Effector CD8-positive, alpha-beta T cell (primary cell): ENCODE measurements around the gene TMEM125.

Experiments
- DNase-seq: peaks from one replicate; lab custom pipeline; 2025; lab: John Stamatoyannopoulos, UW

Gene TMEM125

GRCh38 chr1:43274125-43274803, 4.5 kb downstream of the TMEM125 start:
- DNase-seq: no peak

GRCh38 chr1:43274804-43275180, 5.0 kb downstream of the TMEM125 start:
- no peak for DNase-seq

- no peak for DNase-seq
These were observed 6.2 kb downstream of the TMEM125 start for GRCh38 chr1:43275826-43276620.

DNA sequence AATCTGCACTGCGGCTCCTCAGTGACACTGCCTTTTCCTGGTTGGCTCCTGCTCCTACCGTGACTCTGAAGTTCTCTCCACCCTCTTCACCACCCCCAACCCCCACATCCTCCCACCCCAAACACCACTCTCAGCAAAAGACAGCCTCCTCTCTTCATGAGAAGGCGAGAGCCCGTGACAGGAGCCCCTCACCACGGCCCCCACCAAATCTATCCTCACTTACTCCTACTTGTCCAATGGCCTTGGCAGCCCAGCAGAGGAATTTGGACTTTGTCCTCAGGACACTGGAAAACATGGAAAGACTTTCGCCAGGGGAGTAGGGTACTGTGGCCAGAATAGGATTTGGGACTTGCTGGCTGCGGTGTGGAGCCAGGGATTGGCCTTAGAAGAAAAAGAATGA, 6.9 kb downstream of the TMEM125 start:
- no peak for DNase-seq

GRCh38 chr1:43277116-43277876, 7.5 kb downstream of the TMEM125 start:
- DNase-seq: no peak

DNA sequence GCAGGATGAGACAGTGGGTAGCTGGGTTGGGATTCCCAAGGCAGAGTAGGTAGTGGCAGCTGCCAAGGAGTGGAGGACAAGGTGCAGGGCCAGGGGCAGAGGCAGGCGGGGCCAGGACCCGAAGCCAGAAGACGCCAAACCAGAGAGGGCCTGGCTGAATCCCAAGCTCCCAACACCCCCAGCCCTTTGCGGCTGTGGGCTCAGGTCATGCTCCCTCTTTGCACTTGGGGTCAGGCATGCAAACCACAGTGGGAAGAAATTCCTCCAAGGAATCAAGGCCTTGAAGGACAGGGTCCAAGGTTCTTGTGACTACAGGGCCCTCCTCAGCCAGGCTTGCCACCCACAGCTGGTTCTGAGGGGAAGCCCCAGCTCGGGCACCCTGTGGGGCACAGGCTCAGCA, 9.4 kb downstream of the TMEM125 start:
- no peak for DNase-seq

- DNase-seq: no peak
These were observed 9.9 kb downstream of the TMEM125 start for GRCh38 chr1:43279666-43280065.

GRCh38 chr1:43280692-43281091, 10.9 kb downstream of the TMEM125 start:
- DNase-seq: no peak

DNA sequence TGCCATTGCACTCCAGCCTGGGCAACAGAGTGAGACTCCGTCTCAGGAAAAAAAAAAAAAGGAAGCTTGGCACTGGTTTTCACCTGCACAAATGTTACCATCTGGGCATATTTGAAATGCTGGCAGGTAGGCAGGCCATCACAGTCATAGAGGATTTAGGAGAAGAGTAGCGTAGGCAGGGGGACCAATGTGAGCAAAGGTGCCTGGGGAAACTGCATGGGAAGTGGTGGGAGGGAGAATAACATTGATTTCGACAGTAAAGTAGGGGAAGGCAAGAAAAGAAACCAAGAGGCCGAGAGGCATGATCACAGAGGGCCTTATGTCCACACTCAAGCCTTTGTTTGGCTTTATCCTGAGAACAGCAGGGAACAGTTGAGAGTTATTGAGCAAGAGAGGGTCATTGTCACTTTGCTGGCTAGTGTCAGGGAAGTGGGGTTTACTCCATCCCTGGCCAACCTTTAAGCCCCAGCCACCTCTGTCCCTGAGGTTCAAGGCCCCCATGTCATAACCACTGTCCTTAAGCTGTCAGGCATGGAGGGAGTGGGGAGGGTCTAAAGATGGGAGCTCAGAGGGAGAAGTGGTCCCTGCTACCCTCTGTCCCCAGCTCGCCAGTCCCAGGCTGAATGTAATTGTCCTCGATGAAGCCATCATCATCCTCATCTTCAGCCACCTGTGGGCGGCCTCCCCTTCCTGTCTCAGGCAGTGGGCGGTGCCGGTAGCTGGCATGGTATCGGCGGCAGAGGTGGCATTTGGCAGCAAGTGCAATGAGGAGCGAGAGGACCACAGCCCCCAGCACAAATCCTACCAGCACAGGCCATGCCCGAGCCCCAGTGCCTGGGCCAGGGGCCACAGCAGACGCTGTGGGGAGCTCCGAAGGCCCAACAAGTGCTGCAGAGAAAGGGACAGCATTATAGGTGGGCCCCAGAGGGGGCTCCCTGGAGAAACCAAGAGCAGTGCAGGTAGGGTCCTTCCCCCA, 12.7 kb downstream of the TMEM125 start:
- DNase-seq: no peak

DNA sequence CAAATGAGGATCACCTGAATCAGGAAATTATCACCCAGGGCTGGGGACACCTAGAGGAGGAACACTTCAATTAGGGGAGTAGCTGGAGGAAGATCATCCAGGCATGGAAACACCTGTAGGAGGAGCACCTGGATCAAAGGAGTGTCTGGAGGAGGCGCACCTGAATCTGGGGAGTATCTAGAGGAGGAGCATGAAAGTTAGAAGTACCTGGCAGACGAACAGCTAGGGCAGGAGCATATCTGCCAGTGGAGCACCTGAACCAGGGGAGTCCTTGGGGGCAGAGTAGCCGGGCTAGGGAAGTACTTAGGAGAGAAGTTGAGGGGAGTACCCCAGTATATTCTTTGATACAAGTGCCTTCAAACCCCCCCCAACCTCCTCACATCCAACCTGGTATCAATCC, 14.3 kb downstream of the TMEM125 start:
- DNase-seq: no peak

GRCh38 chr1:43284546-43285110, 14.8 kb downstream of the TMEM125 start:
- no peak for DNase-seq

DNA sequence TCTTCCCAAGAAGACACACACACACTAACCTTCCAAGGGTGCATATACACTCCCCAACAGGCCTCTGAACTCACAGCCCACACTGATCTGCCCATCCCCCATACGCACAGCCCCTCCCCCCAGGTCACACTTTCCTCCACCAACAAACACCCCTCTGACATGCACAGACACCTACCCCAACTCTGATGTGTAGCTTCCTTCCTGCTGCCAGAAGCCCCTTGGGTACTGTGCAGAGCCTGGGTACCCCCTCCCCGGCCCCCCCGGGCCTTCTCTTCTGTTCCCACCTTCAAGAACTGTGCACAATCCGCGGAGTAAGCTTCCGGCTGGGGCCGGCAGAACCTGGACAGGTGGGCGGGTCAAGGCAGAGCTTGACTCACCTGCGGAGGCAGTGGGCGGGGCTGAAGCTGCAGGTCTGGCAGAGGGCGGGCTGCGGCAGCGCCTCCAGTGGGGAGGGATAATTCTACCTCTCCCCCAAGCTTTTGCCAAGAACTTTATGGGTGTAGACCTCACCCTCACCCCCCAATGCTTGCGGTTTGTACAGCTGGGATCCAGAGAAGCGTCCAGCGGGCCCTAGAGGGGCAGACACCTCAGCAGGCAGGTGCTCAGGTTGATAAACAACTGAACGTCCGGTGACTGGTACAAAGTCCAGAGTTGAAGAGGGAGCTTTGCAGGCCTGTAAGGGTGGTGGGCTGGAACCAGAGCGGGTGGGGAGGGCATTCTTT, 15.6 kb downstream of the TMEM125 start, which contains the start of gene C1orf210:
Gene C1orf210, minus strand, starts transcription at position 313 of the 722 bp plus-strand sequence. CDS start 2,311 bp downstream, outside the sequence.
- no peak for DNase-seq

DNA sequence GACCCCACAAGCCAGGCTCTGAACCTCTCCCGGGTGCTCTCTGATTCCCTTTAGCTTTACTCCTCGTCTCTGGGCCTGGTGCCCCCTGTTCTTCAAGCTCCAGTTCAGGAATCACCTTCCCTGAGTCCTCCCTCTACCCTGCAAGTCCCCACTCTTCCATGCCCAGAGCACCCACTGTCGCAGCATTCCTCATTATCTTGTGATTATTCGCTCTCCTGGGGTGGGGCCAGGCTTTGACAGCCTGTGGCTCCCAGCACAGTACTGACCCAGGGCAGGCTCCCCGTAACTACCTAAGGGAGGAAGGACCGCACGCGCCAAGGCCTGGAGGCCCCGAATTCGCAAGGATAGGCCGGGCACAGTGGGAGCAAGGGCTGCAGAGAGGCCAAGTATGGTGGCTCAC, 16.3 kb downstream of the TMEM125 start:
- no peak for DNase-seq

DNA sequence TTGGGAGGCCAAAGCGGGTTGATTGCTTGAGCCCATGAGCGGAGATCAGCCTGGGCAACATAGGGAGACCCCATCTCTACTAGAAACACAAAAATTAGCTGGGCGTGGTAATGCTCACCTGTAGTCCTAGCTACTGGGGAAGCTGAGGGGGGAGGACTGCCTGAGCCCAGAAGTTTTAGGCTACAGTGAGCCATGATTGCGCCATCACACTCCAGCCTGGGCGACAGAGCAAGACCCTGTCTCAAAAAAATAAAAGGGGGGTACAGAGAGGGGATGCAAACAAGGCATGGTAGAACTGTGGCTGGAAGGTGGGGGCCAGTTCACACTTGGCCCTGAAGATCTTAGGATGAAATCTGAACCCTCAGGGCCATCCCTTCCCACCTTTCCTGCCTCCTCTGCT, 16.8 kb downstream of the TMEM125 start:
- no peak for DNase-seq

DNA sequence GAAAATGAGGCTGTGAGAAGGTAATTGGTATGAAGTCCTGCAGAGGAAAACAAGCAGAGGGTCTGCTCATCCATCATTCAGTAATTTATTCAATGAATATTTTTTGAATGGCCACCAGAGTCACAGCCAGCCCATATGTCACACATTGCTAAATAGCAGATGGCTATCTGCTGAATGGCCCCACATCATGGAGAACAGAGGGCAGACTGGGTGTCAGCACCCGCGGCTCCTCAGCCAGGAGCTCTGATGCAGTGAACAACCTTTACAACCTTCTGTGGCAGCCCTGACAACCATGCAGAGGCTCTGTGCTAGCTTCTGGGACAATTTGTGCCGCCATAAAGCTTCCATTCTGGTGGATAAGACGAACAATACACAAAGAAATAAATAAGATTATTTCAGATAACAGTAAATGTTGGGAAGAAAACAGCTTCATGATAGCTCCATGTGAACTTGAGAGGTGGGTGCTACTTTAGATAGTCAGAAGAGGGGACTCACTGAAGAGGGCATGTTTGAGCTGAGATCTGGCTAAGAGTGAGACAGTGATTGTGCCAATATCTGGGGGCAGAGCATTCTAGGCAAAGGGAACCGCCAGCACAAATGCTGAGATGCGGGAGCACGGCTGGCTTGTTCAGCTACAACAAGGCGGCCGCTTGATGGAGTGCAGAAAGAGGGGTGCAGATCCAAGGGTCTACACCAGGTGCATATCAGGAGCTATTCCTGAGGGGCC, 18.4 kb downstream of the TMEM125 start:
- DNase-seq: no peak

- no peak for DNase-seq
These were observed 19.3 kb downstream of the TMEM125 start for GRCh38 chr1:43288785-43289706.

- no peak for DNase-seq
These were observed 22.4 kb downstream of the TMEM125 start for GRCh38 chr1:43292216-43292615.

DNA sequence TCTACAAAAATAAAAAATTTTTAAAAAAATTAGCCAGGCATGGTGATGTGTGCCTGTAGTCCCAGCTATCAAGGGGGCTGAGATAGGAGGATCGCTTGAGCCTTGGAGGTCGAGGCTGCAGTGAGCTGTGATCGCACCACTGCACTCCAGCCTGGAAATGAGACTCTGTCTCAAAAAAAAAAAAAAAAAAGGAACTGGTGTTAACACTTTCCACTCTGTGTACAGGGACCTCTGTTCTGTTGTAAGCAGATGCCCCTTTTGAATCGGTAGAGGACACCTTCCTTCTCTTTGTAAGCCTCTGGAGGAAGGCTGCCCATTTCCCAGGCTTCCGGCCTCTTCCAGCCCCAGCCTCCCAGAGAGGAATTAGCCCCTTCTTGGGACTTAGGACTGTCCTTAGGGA, 22.9 kb downstream of the TMEM125 start:
- DNase-seq: no peak

DNA sequence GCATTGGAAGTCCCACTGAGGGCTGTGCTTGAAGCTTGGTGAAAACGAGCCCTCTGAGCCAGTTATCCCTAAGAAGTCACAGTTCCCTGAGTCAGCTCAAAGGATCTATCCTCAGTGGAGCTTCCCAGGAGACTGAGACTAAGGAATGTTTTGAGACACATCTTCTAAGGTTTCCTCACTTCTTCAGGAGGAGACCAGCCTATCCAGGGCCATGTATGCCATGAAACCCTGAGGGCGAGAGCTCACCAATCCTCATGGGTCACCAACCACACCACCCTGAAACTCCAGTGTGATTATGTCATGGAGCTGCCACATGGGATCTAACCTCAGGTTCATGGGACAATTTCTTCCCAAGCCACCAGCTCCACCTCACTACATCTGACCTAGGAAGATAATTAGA, 23.4 kb downstream of the TMEM125 start:
- no peak for DNase-seq
